HG02759 (cell line): ENCODE results near the gene FMR1NB.

Experiments
- ATAC-seq: cut with Tn5 transposase; IDR thresholded peaks from one replicate; pipeline ENCODE4 v1.9.1; 2021; ENCODE audit warnings: mild to moderate bottlenecking, moderate library complexity; ENCODE audit not compliant: unreplicated experiment

Gene FMR1NB

DNA sequence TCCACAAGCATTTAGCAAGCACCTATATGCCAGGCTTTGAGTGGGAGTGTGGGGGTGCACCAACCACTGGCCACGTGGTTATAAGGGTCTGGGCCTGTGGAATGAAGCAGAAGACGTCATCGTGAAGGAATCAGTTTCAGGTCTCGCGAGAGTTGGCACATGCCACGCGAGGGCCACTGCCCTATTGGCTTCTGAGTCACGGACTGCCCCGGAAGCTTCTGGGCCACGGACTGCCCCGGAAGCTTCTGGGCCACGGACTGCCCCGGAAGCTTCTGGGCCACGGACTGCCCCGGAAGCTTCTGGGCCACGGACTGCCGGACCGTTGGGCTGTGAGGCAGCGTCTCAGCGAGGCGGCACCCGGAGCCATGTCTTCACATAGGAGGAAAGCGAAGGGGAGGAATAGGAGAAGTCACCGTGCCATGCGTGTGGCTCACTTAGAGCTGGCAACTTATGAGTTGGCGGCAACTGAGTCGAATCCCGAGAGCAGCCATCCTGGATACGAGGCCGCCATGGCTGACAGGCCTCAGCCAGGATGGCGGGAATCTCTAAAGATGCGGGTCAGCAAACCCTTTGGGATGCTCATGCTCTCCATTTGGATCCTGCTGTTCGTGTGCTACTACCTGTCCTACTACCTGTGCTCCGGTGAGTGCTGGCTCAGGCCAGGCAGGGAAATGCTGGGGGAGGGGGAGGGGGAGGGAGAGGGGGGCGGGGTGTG lies at the start of gene FMR1NB:
TSS of gene FMR1NB (plus strand) at position 300 of the 715 bp plus-strand sequence. CDS start at position 366, 66 bp downstream.
- no peak for ATAC-seq

DNA sequence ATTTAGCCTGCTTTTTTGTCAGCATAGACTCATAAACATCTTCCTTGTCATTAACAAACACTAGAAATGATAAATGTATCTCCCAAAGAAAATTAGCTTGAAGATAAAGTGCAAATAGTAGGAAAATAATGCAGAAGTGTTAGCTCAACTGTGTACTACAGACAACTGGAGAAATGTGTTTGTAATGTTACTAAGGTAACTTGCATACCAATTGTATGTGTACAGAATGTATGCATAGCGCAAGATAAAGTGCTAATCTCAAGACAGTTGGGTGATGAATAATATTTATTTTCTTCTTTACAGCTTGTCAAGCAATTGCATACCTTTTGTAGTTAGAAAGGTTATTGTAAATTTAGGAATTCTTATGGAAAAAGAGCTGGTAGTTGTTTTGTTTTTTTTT lies 47.3 kb upstream of the FMR1NB start:
- no peak for ATAC-seq

GRCh38 chrX:147935156-147935758 lies 45.9 kb upstream of the FMR1NB start:
- ATAC-seq: no peak

GRCh38 chrX:147945286-147945685 lies 35.9 kb upstream of the FMR1NB start:
- ATAC-seq: no peak

DNA sequence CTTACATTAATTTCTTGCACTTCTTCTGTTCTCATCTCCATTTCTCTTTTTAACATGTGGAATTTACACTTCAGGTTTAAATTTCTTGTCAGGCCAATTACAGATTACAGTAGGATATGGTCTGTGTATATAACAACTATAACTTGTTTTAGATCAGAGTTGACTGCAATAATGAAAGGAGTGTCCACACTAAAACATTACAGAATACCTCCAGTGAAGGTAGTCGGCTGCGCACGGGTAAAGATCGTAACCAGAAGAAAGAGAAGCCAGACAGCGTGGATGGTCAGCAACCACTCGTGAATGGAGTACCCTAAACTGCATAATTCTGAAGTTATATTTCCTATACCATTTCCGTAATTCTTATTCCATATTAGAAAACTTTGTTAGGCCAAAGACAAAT lies 32.6 kb upstream of the FMR1NB start:
- ATAC-seq: no peak

DNA sequence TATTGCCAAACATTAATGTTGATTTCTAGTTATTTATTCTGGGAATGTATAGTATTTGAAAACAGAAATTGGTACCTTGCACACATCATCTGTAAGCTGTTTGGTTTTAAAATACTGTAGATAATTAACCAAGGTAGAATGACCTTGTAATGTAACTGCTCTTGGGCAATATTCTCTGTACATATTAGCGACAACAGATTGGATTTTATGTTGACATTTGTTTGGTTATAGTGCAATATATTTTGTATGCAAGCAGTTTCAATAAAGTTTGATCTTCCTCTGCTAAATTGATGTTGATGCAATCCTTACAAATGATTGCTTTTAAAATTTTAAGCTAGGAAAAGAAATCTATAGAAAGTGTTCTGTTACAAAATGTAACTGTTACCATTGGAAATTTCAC lies 30.8 kb upstream of the FMR1NB start:
- ATAC-seq: no peak

- no peak for ATAC-seq
These were observed 27.2 kb upstream of the FMR1NB start for GRCh38 chrX:147953976-147954375.

DNA sequence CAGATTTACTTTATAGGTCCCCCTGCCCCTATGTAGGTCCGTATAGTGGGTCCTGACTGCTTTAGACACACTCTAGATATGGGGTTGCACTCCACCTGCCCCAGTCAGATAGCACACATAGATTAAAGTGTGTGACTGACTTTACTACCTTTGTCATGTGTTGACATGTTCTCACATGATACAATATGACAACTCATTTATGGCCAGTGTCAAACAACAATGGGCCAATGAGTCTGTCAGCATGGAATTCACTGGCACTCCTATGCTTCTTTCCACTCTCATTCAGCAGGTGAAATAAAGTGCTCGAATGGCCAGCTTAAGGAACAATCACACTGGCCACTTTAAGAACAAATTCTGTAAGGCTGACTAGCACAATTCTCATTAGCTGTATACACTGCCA lies 23.8 kb upstream of the FMR1NB start:
- no peak for ATAC-seq

DNA sequence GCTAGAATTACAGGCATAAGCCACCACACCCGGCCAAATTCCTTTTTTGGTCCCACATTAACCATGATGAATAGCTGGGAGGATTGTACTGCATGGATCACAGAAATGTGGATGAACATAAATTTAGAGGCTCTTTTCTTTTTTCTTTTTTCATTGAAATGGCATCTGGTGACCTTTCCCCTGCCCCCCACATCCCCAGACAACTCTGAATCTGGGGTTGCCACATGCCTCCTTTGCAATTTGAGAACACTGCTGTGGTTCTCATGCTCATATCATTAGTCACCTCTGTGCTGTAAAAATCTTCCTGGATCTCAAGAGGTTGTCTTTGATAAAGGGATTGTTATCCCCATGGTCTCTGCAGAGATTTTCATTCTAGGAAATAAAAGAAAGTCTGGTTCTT lies 22.8 kb upstream of the FMR1NB start:
- ATAC-seq: no peak

DNA sequence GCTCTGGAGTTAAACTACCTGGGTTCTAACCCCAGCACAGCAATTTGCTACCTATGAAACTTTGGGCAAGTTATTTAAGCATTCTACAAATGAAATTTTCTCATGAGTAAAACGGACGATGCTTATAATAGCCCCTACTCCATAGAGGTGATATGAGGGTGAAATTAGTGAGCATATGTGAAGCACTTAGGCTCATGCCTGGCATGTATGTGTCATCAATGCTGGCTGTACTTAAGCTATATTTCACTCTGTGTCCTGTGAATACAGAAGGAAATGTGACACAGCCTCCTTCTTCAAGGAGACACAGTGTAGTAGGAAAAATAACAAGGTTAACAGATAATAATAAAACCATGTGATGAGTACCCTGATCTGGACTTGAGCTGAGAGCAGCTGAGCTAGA lies 20.4 kb upstream of the FMR1NB start:
- ATAC-seq: no peak

- no peak for ATAC-seq
These were observed 18.7 kb upstream of the FMR1NB start for GRCh38 chrX:147962476-147962875.

- no peak for ATAC-seq
These were observed 2.2 kb upstream of the FMR1NB start for GRCh38 chrX:147978931-147979330.

DNA sequence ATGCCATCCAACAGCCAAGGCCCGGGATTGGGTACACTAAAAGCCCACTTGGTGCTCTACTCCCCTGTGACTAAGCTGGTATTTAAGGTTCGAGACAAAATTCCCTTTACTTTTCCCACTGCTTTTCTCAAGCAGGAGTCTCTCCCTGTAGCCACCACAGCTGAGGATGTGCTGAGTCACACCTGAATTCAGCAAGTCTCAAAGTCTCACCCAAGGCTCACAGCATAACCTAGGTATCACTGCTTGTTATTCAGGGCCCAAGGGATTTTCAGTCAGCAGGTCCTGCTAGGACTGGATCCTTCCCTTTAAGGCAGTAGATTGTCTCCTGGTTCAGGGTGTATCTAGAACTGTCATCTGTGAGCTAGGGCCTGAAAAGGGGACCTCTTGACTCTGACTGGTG lies 39.2 kb downstream of the FMR1NB start:
- no peak for ATAC-seq

GRCh38 chrX:148024425-148025148 lies 43.5 kb downstream of the FMR1NB start:
- ATAC-seq: peak; percentile 89

DNA sequence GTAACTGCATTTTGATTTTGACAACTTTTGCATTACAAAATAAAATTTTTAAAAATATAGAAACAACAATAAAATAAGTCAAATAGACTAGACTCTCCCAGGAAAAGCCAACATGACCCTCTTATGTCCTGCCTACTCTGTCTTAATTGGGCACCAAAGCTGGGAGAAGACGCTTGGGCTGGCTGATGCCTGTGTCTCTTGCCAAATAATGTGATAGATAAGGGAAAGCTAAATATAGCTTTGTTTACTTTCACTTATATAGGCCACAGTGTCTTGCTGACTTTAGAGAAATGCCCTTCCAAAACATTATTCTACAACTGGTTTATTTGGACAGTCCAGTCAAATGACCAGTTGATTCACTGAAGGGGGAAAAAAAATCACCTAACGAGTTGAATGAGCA lies 54.2 kb downstream of the FMR1NB start:
- no peak for ATAC-seq

DNA sequence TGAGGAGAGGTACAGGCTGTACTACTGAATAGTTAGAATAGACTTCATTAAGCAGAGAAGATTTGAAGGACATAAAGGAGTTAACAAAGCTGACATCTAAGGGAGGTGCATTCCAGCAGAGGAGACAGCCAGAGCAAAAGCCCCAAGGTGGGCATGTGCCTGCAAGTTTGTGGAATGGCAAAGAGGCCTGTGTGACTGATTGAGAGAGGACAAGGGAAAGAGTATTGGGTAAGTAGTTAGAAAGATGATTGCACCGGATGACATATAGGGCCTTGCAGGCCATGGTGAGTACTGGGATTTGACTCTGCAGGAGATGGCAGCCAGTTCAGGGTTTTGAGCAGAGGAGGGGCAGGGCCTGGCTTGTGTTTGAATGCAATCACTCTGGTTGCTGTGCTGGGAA lies 55.9 kb downstream of the FMR1NB start:
- ATAC-seq: no peak

GRCh38 chrX:148043271-148043855 lies 62.2 kb downstream of the FMR1NB start:
- ATAC-seq: no peak

GRCh38 chrX:148047200-148047599 lies 66.1 kb downstream of the FMR1NB start:
- ATAC-seq: no peak

DNA sequence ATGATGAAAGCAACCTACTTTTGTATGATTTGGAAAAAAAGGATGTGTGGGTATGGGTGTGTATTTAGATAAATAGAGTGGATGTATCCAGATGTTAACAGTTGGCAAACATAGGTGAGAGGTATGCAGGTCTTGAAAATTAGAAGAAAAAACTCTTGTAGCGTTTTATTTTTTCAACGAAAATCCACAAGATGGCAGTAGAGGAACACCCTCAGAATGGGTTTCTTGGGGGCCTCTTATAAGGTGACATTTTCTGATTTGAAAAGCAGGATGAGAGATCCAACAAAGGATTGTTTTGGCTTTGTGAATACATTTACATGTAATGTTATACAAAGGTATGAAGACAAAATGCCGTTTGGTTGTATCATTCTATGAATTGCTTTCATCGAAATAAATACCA lies 68.3 kb downstream of the FMR1NB start:
- ATAC-seq: no peak

DNA sequence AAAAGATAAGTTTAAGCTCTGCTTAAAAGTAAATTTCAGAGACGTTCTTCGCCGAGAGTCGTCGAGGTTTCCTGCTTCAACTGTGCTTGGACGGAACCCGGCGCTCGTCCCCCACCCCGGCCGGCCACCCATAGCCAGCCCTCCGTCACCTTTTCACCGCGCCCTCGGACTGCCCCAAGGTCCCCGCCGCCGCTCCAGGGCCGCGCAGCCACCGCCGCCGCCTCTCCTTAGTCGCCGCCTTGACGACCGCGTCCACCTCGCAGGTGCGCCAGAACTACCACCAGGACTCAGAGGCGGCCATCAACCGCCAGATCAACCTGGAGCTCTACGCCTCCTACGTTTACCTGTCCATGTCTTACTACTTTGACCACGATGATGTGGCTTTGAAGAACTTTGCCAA lies 70.8 kb downstream of the FMR1NB start:
- ATAC-seq: no peak

DNA sequence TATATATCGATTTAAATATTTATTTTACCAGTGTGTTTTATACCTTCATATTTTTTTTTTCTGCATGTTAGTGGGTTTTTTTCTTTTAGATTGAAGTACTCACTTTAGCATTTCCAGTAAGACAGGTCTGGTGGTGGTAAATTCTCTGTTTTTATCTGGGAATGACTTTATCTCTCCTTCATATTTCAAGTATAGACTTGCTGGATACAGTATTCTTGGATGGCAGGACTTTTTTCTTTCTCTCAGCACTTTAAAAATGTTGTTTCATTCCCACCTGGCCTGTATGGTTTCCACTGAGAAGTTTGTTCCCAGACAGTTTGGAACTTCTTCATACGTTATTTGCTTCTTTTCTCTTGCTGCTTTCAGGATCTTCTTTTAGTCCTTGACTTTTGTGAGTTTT lies 86.1 kb downstream of the FMR1NB start:
- no peak for ATAC-seq
